Measurements from ENCODE around the gene EVI5.
"Not testable (repeated sequence)": the region's sequence is repeated elsewhere in the genome, so short reads cannot be mapped to it uniquely, and the experiment has no call there.

The EVI5 gene

DNA sequence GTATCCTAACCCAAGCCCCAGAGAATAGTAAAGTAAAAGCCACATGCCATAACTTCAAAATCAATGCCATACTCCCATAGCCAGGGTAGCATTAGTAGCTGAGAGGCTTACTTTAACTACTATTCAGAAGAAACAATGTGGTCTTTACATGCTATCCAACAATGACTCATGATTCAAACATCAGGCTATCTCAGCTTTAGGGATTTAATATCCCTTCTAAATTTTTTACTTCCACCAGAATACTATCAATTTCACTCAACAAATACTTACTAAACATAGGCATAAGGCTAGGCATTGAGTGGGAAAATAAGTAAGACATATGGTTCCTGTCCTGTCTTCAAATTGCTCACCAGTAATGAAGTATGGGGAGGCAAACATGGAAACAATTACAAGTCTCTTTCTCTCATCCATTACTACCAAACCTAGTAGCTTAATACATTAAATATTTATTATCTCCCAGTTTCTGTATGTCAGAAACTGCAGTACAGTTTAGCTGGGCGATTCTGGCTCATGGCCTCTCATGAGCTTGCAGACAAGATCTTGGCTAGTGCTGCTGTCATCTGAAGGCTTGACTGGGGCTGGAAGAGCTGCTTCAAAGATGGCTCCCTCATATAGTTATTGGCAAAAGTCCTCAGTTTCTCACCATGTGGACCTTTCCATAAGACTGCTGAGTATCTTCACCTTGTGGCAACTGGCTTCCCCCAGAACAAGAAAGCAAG is 30.7 kb downstream of the EVI5 start:
- H3K9me3 ChIP-seq (ENCODE audit: severe bottlenecking): no peaks in the 10 kb centered on the region
- H3K36me3 ChIP-seq (ENCODE audit: low read depth): no peaks in the 10 kb centered on the region
- no peaks in the 10 kb centered on the region for H3K27me3 ChIP-seq (ENCODE audit: insufficient read depth, poor library complexity, severe bottlenecking)
- peak; percentile 89 for ATAC-seq (ENCODE audit: low read depth)
- TF ChIP-seq, protein P1, sequence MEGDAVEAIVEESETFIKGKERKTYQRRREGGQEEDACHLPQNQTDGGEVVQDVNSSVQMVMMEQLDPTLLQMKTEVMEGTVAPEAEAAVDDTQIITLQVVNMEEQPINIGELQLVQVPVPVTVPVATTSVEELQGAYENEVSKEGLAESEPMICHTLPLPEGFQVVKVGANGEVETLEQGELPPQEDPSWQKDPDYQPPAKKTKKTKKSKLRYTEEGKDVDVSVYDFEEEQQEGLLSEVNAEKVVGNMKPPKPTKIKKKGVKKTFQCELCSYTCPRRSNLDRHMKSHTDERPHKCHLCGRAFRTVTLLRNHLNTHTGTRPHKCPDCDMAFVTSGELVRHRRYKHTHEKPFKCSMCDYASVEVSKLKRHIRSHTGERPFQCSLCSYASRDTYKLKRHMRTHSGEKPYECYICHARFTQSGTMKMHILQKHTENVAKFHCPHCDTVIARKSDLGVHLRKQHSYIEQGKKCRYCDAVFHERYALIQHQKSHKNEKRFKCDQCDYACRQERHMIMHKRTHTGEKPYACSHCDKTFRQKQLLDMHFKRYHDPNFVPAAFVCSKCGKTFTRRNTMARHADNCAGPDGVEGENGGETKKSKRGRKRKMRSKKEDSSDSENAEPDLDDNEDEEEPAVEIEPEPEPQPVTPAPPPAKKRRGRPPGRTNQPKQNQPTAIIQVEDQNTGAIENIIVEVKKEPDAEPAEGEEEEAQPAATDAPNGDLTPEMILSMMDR (IDR thresholded peaks at IDR 0.05; ENCODE audit: poor library complexity, severe bottlenecking): no peak
- H3K4me1 ChIP-seq (ENCODE audit: insufficient read depth, poor library complexity, severe bottlenecking): peaks cover 9% of the 10 kb centered on the region
- H3K4me3 ChIP-seq (ENCODE audit: severe bottlenecking): no peak overlapping the region
- peak overlapping the region; percentile 9 for H3K27ac ChIP-seq (ENCODE audit: poor library complexity, severe bottlenecking)
- DNase-seq (ENCODE audit: low spot score): no peak

DNA sequence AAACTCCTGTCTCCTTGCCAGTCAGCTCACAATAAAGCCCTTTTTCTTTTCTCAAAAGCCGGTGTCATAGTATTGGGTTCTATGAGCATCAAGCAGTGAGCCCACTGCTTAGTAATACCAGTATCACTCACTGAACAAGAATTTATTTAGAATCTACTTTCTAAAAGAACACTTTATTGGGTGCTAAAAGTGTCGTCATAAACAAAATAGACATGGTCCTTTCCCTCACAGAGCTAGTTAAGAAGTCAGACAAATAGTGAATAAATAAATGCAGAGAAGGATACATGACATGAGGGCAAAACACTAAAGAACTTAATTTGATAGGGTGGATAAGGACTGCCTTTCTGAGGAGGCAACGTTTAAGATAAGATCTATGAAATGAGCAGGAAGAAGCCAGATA is 32.2 kb downstream of the EVI5 start:
- Histone ChIP-seq H3K4me1 (ENCODE audit: insufficient read depth, poor library complexity, severe bottlenecking) (peaks cover 9% of the 10 kb centered on the region), H3K27me3 (ENCODE audit: insufficient read depth, poor library complexity, severe bottlenecking) (no peaks in the 10 kb centered on the region), H3K36me3 (ENCODE audit: low read depth) (no peaks in the 10 kb centered on the region), H3K9me3 (ENCODE audit: severe bottlenecking) (no peaks in the 10 kb centered on the region), H3K4me3 (ENCODE audit: severe bottlenecking) (no peak overlapping the region), H3K27ac (ENCODE audit: poor library complexity, severe bottlenecking) (peak overlapping the region; percentile 9)
- TF ChIP-seq, protein P1 (IDR thresholded peaks at IDR 0.05; ENCODE audit: poor library complexity, severe bottlenecking): no peak
- DNase-seq (ENCODE audit: low spot score): no peak
- peak; percentile 31; the same call in 1 of the 3 replicates for ATAC-seq (ENCODE audit: low read depth)

DNA sequence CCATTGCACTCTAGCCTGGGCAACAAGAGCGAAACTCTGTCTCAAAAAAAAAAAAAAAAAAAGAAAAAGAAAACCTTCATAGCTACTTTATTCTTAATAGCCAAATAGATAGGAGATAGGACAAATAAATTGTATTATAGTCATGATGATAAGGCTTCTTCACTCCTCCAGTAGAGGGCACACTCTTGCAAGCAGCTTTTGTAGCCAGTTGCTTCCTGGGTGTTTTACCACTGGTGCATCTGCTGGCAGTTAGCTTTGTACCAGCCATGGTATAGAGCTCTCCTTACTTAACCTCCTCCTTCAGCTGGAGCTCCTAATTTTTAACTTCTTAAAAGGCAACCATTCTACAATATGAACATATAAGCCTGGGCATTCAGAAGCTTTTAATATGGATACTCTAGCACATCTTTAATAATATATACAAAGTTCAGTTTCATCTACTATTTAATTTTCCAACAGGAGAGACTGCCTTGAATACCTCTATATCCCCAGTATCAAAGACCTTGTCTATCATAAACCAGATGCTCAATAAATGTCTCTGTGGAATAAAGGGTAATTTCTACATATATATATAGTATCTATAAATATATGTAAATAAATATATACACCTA is 35.8 kb downstream of the EVI5 start:
- no peaks in the 10 kb centered on the region for H3K36me3 ChIP-seq (ENCODE audit: low read depth)
- no peaks in the 10 kb centered on the region for H3K27me3 ChIP-seq (ENCODE audit: insufficient read depth, poor library complexity, severe bottlenecking)
- H3K4me1 ChIP-seq (ENCODE audit: insufficient read depth, poor library complexity, severe bottlenecking): peaks cover 8% of the 10 kb centered on the region
- H3K27ac ChIP-seq (ENCODE audit: poor library complexity, severe bottlenecking): no peak overlapping the region
- peak; percentile 68 for ATAC-seq (ENCODE audit: low read depth)
- no peaks in the 10 kb centered on the region for H3K9me3 ChIP-seq (ENCODE audit: severe bottlenecking)
- DNase-seq (ENCODE audit: low spot score): no peak
- TF ChIP-seq, protein P1 (IDR thresholded peaks at IDR 0.05; ENCODE audit: poor library complexity, severe bottlenecking): peak; percentile 87
- H3K4me3 ChIP-seq (ENCODE audit: severe bottlenecking): no peak overlapping the region

DNA sequence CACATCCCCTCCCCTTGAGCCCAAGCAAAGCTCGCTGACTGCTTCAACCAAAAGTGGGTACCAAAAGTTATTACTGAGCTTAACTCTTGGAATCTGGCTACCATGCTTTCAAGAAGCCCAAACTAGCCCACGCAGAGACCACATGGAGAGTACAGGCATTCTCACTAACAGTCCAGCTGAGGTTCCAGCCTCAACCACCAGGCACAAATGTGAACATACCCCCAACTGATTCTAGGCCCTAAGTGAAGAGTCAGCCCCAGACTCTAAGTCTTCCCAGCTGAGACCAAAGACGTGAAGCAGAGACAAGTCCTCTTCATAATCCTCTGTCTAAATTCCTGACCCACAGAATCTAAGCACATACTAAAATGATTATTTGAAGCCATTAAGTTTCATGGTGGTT is 36.8 kb downstream of the EVI5 start:
- TF ChIP-seq, protein P1 (IDR thresholded peaks at IDR 0.05; ENCODE audit: poor library complexity, severe bottlenecking): no peak
- Histone ChIP-seq H3K4me1 (ENCODE audit: insufficient read depth, poor library complexity, severe bottlenecking) (no peaks in the 10 kb centered on the region), H3K36me3 (ENCODE audit: low read depth) (no peaks in the 10 kb centered on the region), H3K9me3 (ENCODE audit: severe bottlenecking) (no peaks in the 10 kb centered on the region), H3K27ac (ENCODE audit: poor library complexity, severe bottlenecking) (no peak overlapping the region), H3K27me3 (ENCODE audit: insufficient read depth, poor library complexity, severe bottlenecking) (no peaks in the 10 kb centered on the region), H3K4me3 (ENCODE audit: severe bottlenecking) (no peak overlapping the region)
- ATAC-seq (ENCODE audit: low read depth) (no peak), DNase-seq (ENCODE audit: low spot score) (no peak)

DNA sequence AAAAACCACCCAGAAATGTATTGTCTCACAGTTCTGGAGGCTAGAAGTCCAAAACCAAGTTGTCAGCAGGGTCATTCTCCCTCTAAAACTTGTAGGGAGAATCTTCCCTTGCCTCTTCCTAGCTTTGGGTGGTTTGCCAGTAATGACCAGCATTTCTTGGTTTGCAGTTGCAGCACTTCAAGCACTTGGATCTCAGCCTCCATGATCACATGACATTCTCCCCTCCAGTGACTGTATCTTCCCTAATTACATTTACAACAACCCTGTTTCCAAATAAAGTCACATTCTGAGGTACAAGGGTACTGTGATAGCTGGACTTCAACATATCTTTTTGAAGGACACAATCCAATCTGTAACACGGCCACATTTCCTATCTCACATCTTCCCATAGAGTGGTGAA is 37.2 kb downstream of the EVI5 start:
- Histone ChIP-seq H3K4me1 (ENCODE audit: insufficient read depth, poor library complexity, severe bottlenecking) (no peaks in the 10 kb centered on the region), H3K4me3 (ENCODE audit: severe bottlenecking) (no peak overlapping the region), H3K9me3 (ENCODE audit: severe bottlenecking) (no peaks in the 10 kb centered on the region), H3K27ac (ENCODE audit: poor library complexity, severe bottlenecking) (no peak overlapping the region), H3K36me3 (ENCODE audit: low read depth) (no peaks in the 10 kb centered on the region), H3K27me3 (ENCODE audit: insufficient read depth, poor library complexity, severe bottlenecking) (no peaks in the 10 kb centered on the region)
- TF ChIP-seq, protein P1 (IDR thresholded peaks at IDR 0.05; ENCODE audit: poor library complexity, severe bottlenecking): no peak
- ATAC-seq (ENCODE audit: low read depth) (no peak), DNase-seq (ENCODE audit: low spot score) (no peak)

DNA sequence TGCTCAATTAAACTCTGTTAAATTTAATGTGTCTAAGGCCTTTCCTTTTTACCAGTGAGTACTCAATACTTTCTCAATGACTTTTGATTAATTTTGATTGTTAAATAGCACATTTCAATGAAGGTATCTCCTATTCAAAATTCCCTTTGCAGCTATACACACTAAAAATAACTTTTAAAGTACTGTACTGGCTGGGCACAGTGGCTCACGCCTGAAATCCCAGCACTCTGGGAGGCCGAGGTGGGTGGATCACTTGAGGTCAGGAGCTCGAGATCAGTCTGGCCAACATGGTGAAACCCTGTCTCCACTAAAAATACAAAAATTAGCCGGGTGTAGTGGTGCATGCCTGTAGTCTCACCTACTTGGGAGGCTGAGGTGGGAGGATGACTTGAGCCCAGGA is 38.7 kb downstream of the EVI5 start:
- H3K9me3 ChIP-seq (ENCODE audit: severe bottlenecking); H3K4me1 ChIP-seq (ENCODE audit: insufficient read depth, poor library complexity, severe bottlenecking); DNase-seq (ENCODE audit: low spot score); H3K27me3 ChIP-seq (ENCODE audit: insufficient read depth, poor library complexity, severe bottlenecking); H3K4me3 ChIP-seq (ENCODE audit: severe bottlenecking); H3K36me3 ChIP-seq (ENCODE audit: low read depth); ATAC-seq (ENCODE audit: low read depth); H3K27ac ChIP-seq (ENCODE audit: poor library complexity, severe bottlenecking): not testable (repeated sequence)
